ENCODE data around the gene TNFRSF14.

DNA sequence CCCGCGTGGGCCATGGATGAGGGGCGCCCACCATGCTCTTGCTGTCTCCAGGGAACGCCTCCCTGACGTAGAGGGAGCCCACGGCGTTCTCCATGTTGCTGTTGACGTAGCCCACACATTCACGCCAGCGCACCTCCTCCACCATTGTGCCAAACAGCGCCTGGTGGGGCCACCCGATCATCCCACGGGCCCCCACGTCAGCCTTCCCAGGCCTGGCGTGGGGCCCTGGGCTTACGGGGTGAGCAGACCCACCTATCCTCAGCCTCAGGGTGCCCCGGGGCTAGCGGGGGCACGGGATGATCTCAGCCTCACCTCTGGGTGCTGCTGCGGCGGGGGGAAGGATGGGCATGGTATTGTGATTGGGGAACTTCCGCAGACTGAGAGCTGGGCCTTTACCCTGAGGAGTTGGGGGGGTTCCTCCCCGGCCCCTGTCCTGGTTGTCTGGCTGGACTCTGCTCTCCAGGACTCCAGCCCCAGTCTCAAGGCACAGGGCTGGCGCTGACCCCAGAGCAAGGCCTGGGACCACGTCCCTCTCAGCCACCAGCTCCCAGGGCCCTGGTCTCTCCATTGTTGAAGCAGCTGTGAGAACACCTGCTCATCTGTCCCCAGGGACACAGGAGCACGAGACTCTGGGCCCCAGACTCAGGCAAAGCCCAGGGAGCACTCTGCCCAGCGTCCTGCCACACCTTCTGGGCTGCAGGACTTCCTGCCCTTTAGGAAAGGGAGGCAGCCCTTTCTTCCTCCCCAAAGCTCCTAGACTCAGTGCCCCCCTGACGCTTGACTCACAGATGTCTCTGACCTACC is 40.6 kb downstream of the TNFRSF14 start:
- TF ChIP-seq, protein P1, sequence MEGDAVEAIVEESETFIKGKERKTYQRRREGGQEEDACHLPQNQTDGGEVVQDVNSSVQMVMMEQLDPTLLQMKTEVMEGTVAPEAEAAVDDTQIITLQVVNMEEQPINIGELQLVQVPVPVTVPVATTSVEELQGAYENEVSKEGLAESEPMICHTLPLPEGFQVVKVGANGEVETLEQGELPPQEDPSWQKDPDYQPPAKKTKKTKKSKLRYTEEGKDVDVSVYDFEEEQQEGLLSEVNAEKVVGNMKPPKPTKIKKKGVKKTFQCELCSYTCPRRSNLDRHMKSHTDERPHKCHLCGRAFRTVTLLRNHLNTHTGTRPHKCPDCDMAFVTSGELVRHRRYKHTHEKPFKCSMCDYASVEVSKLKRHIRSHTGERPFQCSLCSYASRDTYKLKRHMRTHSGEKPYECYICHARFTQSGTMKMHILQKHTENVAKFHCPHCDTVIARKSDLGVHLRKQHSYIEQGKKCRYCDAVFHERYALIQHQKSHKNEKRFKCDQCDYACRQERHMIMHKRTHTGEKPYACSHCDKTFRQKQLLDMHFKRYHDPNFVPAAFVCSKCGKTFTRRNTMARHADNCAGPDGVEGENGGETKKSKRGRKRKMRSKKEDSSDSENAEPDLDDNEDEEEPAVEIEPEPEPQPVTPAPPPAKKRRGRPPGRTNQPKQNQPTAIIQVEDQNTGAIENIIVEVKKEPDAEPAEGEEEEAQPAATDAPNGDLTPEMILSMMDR (IDR thresholded peaks at IDR 0.05; ENCODE audit: insufficient read depth, low read depth, low read length): no peak
- no peak for TF ChIP-seq EZH2 (IDR thresholded peaks at IDR 0.05; ENCODE audit: insufficient read depth, low read length)
